ENCODE measurements around the gene SYS1.

The SYS1 gene

GRCh38 chr20:45406260-45407066 is 43.5 kb downstream of the SYS1 start:
- peak; percentile 64 for ATAC-seq

GRCh38 chr20:45407067-45407745 is 44.2 kb downstream of the SYS1 start:
- peak; percentile 48 for ATAC-seq
- no peak for TF ChIP-seq POU6F1 (CRISPR knock-in tag; IDR thresholded peaks at IDR 0.05; ENCODE audit: borderline replicate concordance, low read depth)
- TF ChIP-seq CREB5 (CRISPR knock-in tag; IDR thresholded peaks at IDR 0.05; ENCODE audit: low read depth) = no peak
- TF ChIP-seq ISL1 (CRISPR knock-in tag; IDR thresholded peaks at IDR 0.05) = no peak
- TF ChIP-seq GLIS3 (CRISPR knock-in tag; IDR thresholded peaks at IDR 0.05) = no peak
- TF ChIP-seq ZNF8 (CRISPR knock-in tag; IDR thresholded peaks at IDR 0.05) = no peak
- TF ChIP-seq OSR1 (CRISPR knock-in tag; IDR thresholded peaks at IDR 0.05) = no peak
- no peak for TF ChIP-seq BACH2 (CRISPR knock-in tag; IDR thresholded peaks at IDR 0.05; ENCODE audit: borderline replicate concordance)
- no peak for TF ChIP-seq ARNTL (CRISPR knock-in tag; IDR thresholded peaks at IDR 0.05; ENCODE audit: borderline replicate concordance, low read depth)

More at GRCh38 chr20:45406260-45407066, 43.5 kb downstream of the SYS1 start:
- TF ChIP-seq ISL1 (CRISPR knock-in tag; IDR thresholded peaks at IDR 0.05) (no peak), POU6F1 (CRISPR knock-in tag; IDR thresholded peaks at IDR 0.05; ENCODE audit: borderline replicate concordance, low read depth) (no peak), TCF4 (CRISPR knock-in tag; IDR thresholded peaks at IDR 0.05; ENCODE audit: borderline replicate concordance) (no peak), CSDC2 (CRISPR knock-in tag; IDR thresholded peaks at IDR 0.05) (no peak), ZNF565 (CRISPR knock-in tag; conservative IDR thresholded peaks at IDR 0.05; ENCODE audit: low read depth) (no peak), OSR1 (CRISPR knock-in tag; IDR thresholded peaks at IDR 0.05) (no peak), ZC3H10 (CRISPR knock-in tag; IDR thresholded peaks at IDR 0.05) (no peak), ZNF8 (CRISPR knock-in tag; IDR thresholded peaks at IDR 0.05) (no peak), RARB (CRISPR knock-in tag; IDR thresholded peaks at IDR 0.05) (no peak), ZFP30 (CRISPR knock-in tag; IDR thresholded peaks at IDR 0.05) (no peak)

GRCh38 chr20:45407783-45408645 is 45.1 kb downstream of the SYS1 start, which contains the start of gene DBNDD2:
TSS of gene DBNDD2 (plus strand) at chr20:45408289. CDS start at chr20:45408468, 179 bp downstream.
- no peak for TF ChIP-seq OSR1 (CRISPR knock-in tag; IDR thresholded peaks at IDR 0.05)
- no peak for TF ChIP-seq ZC3H10 (CRISPR knock-in tag; IDR thresholded peaks at IDR 0.05)
- TF ChIP-seq ZNF70 (CRISPR knock-in tag; IDR thresholded peaks at IDR 0.05) = no peak
- no peak for TF ChIP-seq TOX (CRISPR knock-in tag; IDR thresholded peaks at IDR 0.05; ENCODE audit: borderline replicate concordance)
- TF ChIP-seq CREB5 (CRISPR knock-in tag; IDR thresholded peaks at IDR 0.05; ENCODE audit: low read depth) = no peak
- no peak for TF ChIP-seq ZFP3 (CRISPR knock-in tag; IDR thresholded peaks at IDR 0.05)
- TF ChIP-seq GLIS3 (CRISPR knock-in tag; IDR thresholded peaks at IDR 0.05) = no peak
- TF ChIP-seq ZNF565 (CRISPR knock-in tag; conservative IDR thresholded peaks at IDR 0.05; ENCODE audit: low read depth) = no peak
- TF ChIP-seq PPARA (CRISPR knock-in tag; IDR thresholded peaks at IDR 0.05; ENCODE audit: borderline replicate concordance) = no peak
- no peak for TF ChIP-seq ARNTL (CRISPR knock-in tag; IDR thresholded peaks at IDR 0.05; ENCODE audit: borderline replicate concordance, low read depth)
- TF ChIP-seq ZFP30 (CRISPR knock-in tag; IDR thresholded peaks at IDR 0.05) = no peak
- ATAC-seq = no peak

Measured in SK-N-SH treated with all-trans-retinoic acid at 6 μM for 48 hours (cell line).